IPS-20b (cell line): ENCODE results near the gene TRIP13.
"Not testable (repeated sequence)": the region's sequence is repeated elsewhere in the genome, so short reads cannot be mapped to it uniquely, and the experiment has no call there.

Experiments
- H3K27ac ChIP-seq: one replicate; pipeline ENCODE4 v1.5.1; 2013; ENCODE audit warnings: low read length
- H3K27me3 ChIP-seq: 2 replicates; pipeline ENCODE4 v1.6.1; 2013; ENCODE audit warnings: mild to moderate bottlenecking, low read length, inconsistent platforms; ENCODE audit not compliant: insufficient read depth
- H3K36me3 ChIP-seq: 2 replicates; pipeline ENCODE4 v1.6.1; 2013; ENCODE audit warnings: low read depth, mild to moderate bottlenecking, inconsistent platforms, low read length, moderate library complexity; ENCODE audit not compliant: insufficient read depth
- H3K4me1 ChIP-seq: 2 replicates; pipeline ENCODE4 v1.6.1; 2013; ENCODE audit warnings: mild to moderate bottlenecking, control low read depth, inconsistent platforms, low read length, moderate library complexity; ENCODE audit not compliant: insufficient read depth
- H3K4me3 ChIP-seq: 2 replicates; pipeline ENCODE4 v1.5.1; 2013; ENCODE audit warnings: mild to moderate bottlenecking, low read length, inconsistent platforms
- H3K9ac ChIP-seq: 2 replicates; pipeline ENCODE4 v1.6.1; 2013; ENCODE audit warnings: low read depth, mild to moderate bottlenecking, inconsistent platforms, low read length, moderate library complexity
- H3K9me3 ChIP-seq: 2 replicates; pipeline ENCODE4 v1.6.1; 2013; ENCODE audit warnings: mild to moderate bottlenecking, low read depth, low read length, inconsistent platforms; ENCODE audit not compliant: insufficient read depth

TRIP13 gene

DNA sequence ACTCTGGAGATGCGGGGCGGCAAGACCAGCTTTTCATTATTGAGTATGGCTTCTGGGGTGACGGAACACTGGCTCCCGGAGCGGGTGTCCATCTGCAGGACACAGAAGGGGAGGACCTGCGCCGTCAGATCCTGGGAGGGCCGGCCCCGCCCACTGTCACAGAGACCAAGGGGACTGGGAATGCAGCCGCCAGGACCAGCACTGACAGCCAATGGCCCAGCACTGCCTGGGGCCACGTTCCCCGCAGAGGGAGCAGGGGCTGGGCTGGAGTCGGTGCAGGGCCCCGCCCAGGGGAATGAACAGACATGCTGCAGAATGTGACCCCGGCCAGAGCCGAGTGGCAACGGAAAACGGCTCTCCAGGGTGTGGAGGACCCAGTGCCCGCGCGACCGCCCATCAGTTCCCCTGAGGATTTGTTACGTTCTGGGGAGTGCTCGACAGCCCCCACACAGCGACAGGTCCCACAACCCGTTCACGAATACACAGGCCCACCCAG is 42.1 kb upstream of the TRIP13 start, which contains the start of gene ZDHHC11:
TSS of gene ZDHHC11 (minus strand) at position 476 of the 496 bp plus-strand sequence. CDS start at position 92, 384 bp downstream.
- H3K9ac ChIP-seq, result no peak within 1 kb of the TSS
- H3K9me3 ChIP-seq, result no peaks in the 10 kb centered on the region
- H3K4me1 ChIP-seq, result no peaks in the 10 kb centered on the region
- no peak within 1 kb of the TSS for H3K4me3 ChIP-seq
- no peaks in the 10 kb centered on the region for H3K36me3 ChIP-seq
- no peaks in the 10 kb centered on the region for H3K27me3 ChIP-seq
- H3K27ac ChIP-seq, result no peak within 1 kb of the TSS

DNA sequence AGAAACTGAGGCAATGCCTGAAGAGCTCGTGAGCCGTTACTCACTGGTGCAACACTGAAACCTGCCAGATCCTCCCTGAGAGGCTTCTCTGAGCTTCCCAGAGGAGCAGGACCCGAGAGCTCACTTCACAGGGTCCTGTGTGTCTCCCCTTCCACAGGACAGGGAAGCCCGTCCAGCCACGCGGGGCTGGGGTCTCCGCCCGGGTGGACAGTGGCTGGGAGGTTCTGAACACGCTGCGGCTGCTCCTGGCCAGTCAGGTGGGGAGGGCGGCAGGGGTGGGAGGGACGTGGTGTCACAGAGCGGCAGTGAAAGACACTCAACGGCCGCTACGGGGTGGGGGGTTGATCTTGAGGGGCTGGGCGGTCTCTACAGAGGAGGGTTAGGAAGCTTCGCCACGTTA is 41.6 kb upstream of the TRIP13 start:
- Histone ChIP-seq H3K9me3 (no peaks in the 10 kb centered on the region), H3K4me1 (no peaks in the 10 kb centered on the region), H3K36me3 (no peaks in the 10 kb centered on the region), H3K27me3 (no peaks in the 10 kb centered on the region), H3K4me3 (no peak overlapping the region), H3K27ac (no peak overlapping the region), H3K9ac (no peak overlapping the region)

DNA sequence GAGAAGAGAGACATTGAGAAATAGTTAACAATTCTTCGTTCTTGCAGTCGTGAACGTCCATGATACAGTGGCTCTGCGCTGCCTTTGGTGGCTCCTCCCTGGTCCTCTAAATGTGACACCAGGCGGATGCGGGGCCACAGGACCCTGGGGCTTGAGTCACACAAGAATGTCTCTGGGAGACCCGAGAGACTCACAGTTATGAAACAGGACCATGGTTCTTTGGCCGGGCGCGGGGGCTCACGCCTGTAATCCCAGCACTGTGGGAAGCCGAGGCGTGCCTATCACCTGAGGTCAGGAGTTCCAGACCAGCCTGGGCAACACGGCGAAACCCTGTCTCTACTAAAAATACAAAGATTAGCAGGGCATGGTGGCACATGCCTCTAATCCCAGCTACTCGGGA is 41.1 kb upstream of the TRIP13 start:
- H3K27me3 ChIP-seq, result no peaks in the 10 kb centered on the region
- no peaks in the 10 kb centered on the region for H3K4me1 ChIP-seq
- no peak overlapping the region for H3K4me3 ChIP-seq
- no peak overlapping the region for H3K9ac ChIP-seq
- no peaks in the 10 kb centered on the region for H3K36me3 ChIP-seq
- H3K27ac ChIP-seq, result no peak overlapping the region
- H3K9me3 ChIP-seq, result no peaks in the 10 kb centered on the region

DNA sequence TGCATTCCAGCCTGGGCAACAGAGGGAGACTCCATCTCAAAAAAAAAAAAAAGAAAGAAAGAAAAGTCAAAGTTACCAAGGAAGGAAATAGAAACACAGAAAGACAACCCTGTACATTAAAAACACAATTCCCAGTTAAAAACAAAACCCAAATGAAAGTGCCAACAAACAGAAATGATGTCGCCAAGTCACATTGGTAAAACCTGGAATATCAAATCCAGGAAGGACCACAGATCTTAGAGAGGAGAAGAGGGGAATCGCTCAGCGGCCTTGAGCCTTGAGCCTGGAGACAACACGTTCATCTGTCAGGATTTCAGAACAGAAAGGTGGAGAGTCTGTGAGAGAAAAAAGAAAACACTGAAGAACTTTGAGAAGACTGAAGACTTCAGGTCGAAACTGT is 40.7 kb upstream of the TRIP13 start:
- H3K27ac ChIP-seq, result no peak overlapping the region
- H3K9me3 ChIP-seq, result no peaks in the 10 kb centered on the region
- no peaks in the 10 kb centered on the region for H3K4me1 ChIP-seq
- no peaks in the 10 kb centered on the region for H3K27me3 ChIP-seq
- H3K4me3 ChIP-seq, result no peak overlapping the region
- no peaks in the 10 kb centered on the region for H3K36me3 ChIP-seq
- H3K9ac ChIP-seq, result no peak overlapping the region

DNA sequence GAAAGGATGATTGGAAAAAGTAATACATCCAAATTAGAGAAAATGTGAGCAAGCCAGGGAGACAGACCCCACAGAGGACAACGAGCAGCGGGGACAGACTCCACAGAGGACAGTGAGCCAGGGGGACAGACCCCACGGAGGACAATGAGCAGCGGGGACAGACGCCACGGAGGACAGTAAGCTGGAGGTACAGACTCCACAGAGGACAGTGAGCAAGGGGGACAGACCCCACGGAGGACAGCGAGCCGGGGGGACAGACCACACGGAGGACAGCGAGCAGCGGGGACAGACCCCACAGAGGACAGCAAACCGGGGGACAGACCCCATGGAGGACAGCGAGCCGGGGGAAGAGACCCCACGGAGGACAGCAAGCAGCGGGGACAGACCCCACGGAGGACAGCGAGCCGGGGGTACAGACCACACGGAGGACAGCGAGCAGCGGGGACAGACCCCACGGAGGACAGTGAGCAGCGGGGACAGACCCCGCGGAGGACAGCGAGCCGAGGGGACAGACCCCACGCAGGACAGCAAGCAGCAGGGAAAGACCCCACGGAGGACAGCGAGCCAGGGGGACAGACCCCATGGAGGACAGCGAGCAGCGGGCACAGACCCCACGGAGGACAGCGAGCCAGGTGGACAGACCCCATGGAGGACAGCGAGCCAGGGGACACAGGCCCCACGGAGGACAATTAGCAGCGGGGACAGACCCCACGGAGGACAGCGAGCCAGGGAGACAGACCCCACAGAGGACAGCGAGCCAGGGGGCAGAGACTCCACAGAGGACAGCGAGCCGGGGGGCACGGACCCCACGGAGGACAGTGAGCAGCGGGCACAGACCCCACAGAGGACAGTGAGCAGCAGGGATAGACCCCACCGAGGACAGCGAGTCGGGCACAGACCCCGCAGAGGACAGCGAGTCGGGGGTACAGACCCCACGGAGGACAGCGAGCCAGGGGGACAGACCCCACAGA is 40.0 kb upstream of the TRIP13 start:
- Histone ChIP-seq H3K9me3 (no peaks in the 10 kb centered on the region), H3K36me3 (no peaks in the 10 kb centered on the region), H3K9ac (no peak overlapping the region), H3K27ac (no peak overlapping the region), H3K4me1 (no peaks in the 10 kb centered on the region), H3K27me3 (no peaks in the 10 kb centered on the region), H3K4me3 (no peak overlapping the region)

DNA sequence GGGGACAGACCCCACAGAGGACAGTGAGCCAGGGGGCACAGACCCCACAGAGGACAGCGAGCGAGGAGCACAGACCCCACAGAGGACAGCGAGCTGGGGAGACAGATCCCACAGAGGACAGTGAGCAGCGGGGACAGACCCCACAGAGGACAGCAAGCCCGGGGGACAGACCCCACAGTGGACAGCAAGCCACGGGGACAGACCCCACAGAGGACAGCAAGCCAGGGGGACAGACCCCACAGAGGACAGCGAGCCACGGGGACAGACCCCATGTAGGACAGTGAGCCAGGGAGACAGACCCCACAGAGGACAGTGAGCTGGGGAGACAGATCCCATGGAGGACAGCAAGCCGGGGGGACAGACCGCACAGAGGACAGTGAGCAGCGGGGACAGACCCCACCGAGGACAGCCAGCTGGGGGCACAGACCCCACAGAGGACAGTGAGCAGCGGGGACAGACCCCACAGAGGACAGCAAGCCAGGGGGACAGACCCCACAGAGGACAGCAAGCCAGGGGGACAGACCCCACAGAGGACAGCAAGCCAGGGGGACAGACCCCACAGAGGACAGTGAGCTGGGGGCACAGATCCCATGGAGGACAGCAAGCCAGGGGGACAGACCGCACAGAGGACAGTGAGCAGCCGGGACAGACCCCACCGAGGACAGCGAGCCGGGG is 39.1 kb upstream of the TRIP13 start:
- not testable (repeated sequence) for H3K9ac ChIP-seq, H3K36me3 ChIP-seq, H3K9me3 ChIP-seq, H3K4me1 ChIP-seq, H3K4me3 ChIP-seq, H3K27me3 ChIP-seq, H3K27ac ChIP-seq

DNA sequence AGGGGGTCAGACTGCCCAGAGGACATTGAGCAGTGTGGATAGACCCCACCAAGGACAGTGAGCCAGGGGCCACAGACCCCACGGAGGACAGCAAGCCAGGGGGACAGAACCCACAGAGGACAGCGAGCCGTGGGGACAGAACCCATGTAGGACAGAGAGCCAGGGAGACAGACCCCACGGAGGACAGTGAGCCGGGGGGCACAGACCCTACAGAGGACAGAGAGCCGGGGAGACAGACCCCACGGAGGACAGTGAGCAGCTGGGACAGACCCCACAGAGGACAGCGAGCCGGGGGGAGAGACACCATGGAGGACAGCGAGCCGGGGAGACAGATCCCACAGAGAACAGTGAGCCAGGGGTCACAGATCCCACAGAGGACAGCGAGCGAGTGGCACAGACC is 38.5 kb upstream of the TRIP13 start:
- H3K36me3 ChIP-seq, result no peaks in the 10 kb centered on the region
- no peak overlapping the region for H3K9ac ChIP-seq
- no peak overlapping the region for H3K4me3 ChIP-seq
- H3K27me3 ChIP-seq, result no peaks in the 10 kb centered on the region
- no peaks in the 10 kb centered on the region for H3K9me3 ChIP-seq
- H3K27ac ChIP-seq, result no peak overlapping the region
- no peaks in the 10 kb centered on the region for H3K4me1 ChIP-seq

DNA sequence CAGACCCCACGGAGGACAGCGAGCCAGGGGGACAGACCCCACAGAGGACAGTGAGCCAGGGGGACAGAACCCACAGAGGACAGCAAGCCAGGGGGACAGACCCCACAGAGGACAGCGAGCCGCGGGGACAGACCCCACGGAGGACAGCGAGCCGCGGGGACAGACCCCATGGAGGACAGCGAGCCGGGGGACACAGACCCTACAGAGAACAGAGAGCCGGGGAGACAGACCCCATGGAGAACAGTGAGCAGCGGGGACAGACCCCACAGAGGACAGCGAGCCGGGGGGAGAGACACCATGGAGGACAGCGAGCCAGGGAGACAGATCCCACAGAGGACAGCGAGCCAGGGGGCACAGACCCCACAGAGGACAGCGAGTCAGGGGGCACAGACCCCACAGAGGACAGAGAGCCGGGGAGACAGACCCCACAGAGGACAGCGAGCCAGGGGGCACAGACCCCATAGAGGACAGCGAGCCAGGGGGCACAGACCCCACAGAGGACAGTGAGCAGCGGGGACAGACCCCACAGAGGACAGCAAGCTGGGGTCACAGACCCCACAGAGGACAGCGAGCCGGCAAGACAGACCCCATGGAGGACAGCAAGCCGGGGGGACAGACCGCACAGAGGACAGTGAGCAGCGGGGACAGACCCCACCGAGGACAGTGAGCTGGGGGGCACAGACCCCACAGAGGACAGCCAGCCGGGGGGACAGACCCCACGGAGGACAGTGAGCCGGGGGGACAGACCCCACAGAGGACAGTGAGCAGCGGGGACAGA is 37.5 kb upstream of the TRIP13 start:
- H3K27me3 ChIP-seq, result no peaks in the 10 kb centered on the region
- no peaks in the 10 kb centered on the region for H3K9me3 ChIP-seq
- H3K4me3 ChIP-seq, result no peak overlapping the region
- H3K4me1 ChIP-seq, result no peaks in the 10 kb centered on the region
- H3K9ac ChIP-seq, result no peak overlapping the region
- no peaks in the 10 kb centered on the region for H3K36me3 ChIP-seq
- no peak overlapping the region for H3K27ac ChIP-seq

DNA sequence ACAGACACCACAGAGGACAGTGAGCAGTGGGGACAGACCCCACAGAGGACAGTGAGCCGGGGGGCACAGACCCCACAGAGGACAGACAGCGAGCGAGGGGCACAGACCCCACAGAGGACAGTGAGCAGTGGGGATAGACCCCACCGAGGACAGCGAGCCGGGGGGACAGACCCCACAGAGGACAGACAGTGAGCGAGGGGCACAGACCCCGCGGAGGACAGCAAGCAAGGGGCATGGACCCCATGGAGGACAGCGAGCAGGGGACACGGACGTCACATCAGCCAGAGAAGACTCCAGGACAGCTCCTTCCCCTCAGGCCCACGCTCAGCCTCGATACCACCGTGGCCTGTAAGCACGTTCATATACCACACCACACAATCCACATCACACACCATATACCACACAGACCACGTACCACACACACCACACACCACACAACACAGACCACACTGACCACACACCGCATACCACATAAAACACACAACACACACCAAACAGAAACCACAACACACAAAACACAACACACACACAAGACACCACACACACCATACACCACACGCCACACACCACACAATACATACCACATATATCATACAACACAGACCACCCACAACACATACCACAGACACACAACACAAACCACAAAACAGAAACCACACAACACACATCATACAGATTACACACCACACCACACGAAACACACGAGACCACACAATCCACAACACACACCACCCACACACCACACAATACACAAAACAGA is 36.7 kb upstream of the TRIP13 start:
- Histone ChIP-seq H3K4me3 (no peak overlapping the region), H3K9me3 (no peaks in the 10 kb centered on the region), H3K9ac (no peak overlapping the region), H3K27me3 (no peaks in the 10 kb centered on the region), H3K36me3 (no peaks in the 10 kb centered on the region), H3K4me1 (no peaks in the 10 kb centered on the region), H3K27ac (no peak overlapping the region)

DNA sequence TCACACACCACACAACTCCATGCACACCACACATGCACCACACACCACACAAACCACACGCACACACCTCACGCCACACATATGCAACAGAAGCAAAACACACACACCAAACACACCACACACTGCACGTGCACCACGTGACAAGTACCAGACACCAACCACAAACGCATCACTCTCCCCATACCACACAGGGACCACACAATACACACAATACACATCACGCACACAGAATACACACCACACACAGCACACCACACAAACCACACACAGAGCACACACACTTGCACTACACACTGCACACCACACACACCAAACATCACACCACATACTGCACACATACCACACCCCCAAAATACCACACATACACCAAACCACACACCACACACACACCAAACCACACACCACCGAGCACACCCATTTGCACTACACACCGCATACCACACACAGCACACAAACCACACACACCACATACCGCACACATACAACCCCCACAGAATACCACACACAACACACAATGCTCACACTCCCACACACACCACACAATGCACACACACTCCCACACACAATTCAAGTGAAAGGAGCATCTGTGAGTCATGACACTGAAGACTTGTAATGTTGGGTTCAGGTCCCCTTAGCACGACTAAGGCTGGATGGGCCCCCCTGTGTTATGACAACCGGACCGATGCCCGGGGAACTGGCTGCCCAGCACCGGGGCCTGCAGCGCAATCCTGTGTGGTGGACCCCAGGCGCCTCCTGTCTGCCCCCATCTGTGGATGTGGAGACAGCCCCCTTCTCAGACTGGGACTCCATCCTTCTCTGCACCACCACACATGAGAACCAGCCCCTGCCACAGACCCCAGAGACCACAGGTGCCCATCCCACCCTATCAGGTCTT is 35.9 kb upstream of the TRIP13 start:
- Histone ChIP-seq H3K27ac (no peak overlapping the region), H3K4me3 (no peak overlapping the region), H3K9me3 (no peaks in the 10 kb centered on the region), H3K4me1 (no peaks in the 10 kb centered on the region), H3K27me3 (no peaks in the 10 kb centered on the region), H3K36me3 (no peaks in the 10 kb centered on the region), H3K9ac (no peak overlapping the region)
